HFFc6 (cell line): ENCODE data around the gene EVA1B. TPM values are rescaled to one million over a fixed set of nuclear protein-coding genes. Genes with fewer than 3 reads are reported as not detected.

Experiments used
- DNase-seq: peaks from one replicate; pipeline ENCODE4 v3.0.0-alpha.2; 2018
- H3K27ac Mint-ChIP-seq: 2 replicates; pipeline ENCODE4 v1.8.0; 2020; ENCODE audit warnings: mild to moderate bottlenecking, mixed read lengths
- H3K27me3 Mint-ChIP-seq: 2 replicates; pipeline ENCODE4 v1.8.0; 2021; ENCODE audit warnings: mild to moderate bottlenecking, moderate library complexity, mixed read lengths; ENCODE audit not compliant: insufficient read depth
- H3K36me3 Mint-ChIP-seq: 2 replicates; pipeline ENCODE4 v1.8.0; 2021; ENCODE audit warnings: low read depth, mixed read lengths
- H3K4me1 Mint-ChIP-seq: 2 replicates; pipeline ENCODE4 v1.8.0; 2020; ENCODE audit warnings: low read depth, mixed read lengths
- H3K4me3 Mint-ChIP-seq: 2 replicates; pipeline ENCODE4 v1.8.0; 2020; ENCODE audit warnings: mild to moderate bottlenecking, moderate library complexity, mixed read lengths
- H3K9me3 Mint-ChIP-seq: 2 replicates; pipeline ENCODE4 v1.8.0; 2020; ENCODE audit warnings: mild to moderate bottlenecking, mixed read lengths
- CTCF ChIP-seq: fragments of 200-600 bp; sonication (generic); IDR thresholded peaks from 2 replicates; pipeline ENCODE4 v1.5.0; 2021; ENCODE audit warnings: antibody characterized with exemption, mild to moderate bottlenecking
- total RNA-seq, 6 experiments: library from RNA; stranded (reverse); fragmentation: NEBNext Ultra II Directional; extraction: Animal tissue kit (Norgen Biotek cat#: 25700); gene quantifications; 2 replicates in 1 of 6; 3 replicates in 5 of 6; pipeline ENCODE4 v1.2.3, GENCODE V29; 2021

Gene EVA1B
- total RNA-seq, 6 experiments from 2014 or later: 152 to 206 (median 155) TPM

GRCh38 chr1:36351227-36351977 lies 28.0 kb upstream of the EVA1B start:
- Mint-ChIP-seq H3K4me3 (peak overlapping the region; percentile 83), H3K27ac (peak overlapping the region; percentile 99), H3K9me3 (no peaks in the 10 kb centered on the region), H3K27me3 (peaks cover 4% of the 10 kb centered on the region; the same call in 1 of the 2 replicates), H3K4me1 (peaks cover 66% of the 10 kb centered on the region), H3K36me3 (peaks cover 37% of the 10 kb centered on the region)
- peak; percentile 93 for DNase-seq
- TF ChIP-seq CTCF: peak; percentile 43; the same call in 1 of the 2 replicates

GRCh38 chr1:36350659-36351226 lies 27.3 kb upstream of the EVA1B start:
- H3K4me1 Mint-ChIP-seq: peaks cover 65% of the 10 kb centered on the region
- H3K36me3 Mint-ChIP-seq: peaks cover 37% of the 10 kb centered on the region
- peak overlapping the region; percentile 99 for H3K27ac Mint-ChIP-seq
- H3K4me3 Mint-ChIP-seq: peak overlapping the region; percentile 83
- H3K27me3 Mint-ChIP-seq: peaks cover 4% of the 10 kb centered on the region; the same call in 1 of the 2 replicates
- H3K9me3 Mint-ChIP-seq: no peaks in the 10 kb centered on the region
- TF ChIP-seq CTCF: no peak
- DNase-seq: peak; percentile 78

GRCh38 chr1:36349839-36350238 lies 26.4 kb upstream of the EVA1B start:
- H3K36me3 Mint-ChIP-seq: peaks cover 35% of the 10 kb centered on the region
- peaks cover 4% of the 10 kb centered on the region; the same call in 1 of the 2 replicates for H3K27me3 Mint-ChIP-seq
- DNase-seq: no peak
- no peak overlapping the region for H3K4me3 Mint-ChIP-seq
- peak overlapping the region; percentile 99 for H3K27ac Mint-ChIP-seq
- H3K9me3 Mint-ChIP-seq: no peaks in the 10 kb centered on the region
- peaks cover 66% of the 10 kb centered on the region for H3K4me1 Mint-ChIP-seq
- no peak for TF ChIP-seq CTCF

GRCh38 chr1:36349241-36349671 lies 25.8 kb upstream of the EVA1B start:
- no peaks in the 10 kb centered on the region for H3K9me3 Mint-ChIP-seq
- TF ChIP-seq CTCF: no peak
- H3K36me3 Mint-ChIP-seq: peaks cover 35% of the 10 kb centered on the region
- H3K27ac Mint-ChIP-seq: peak overlapping the region; percentile 99
- H3K27me3 Mint-ChIP-seq: peaks cover 4% of the 10 kb centered on the region; the same call in 1 of the 2 replicates
- no peak overlapping the region for H3K4me3 Mint-ChIP-seq
- DNase-seq: peak; percentile 37
- H3K4me1 Mint-ChIP-seq: peaks cover 67% of the 10 kb centered on the region

GRCh38 chr1:36346741-36347370 lies 23.4 kb upstream of the EVA1B start:
- Mint-ChIP-seq H3K9me3 (no peaks in the 10 kb centered on the region), H3K27ac (peak overlapping the region; percentile 21), H3K27me3 (peaks cover 4% of the 10 kb centered on the region; the same call in 1 of the 2 replicates), H3K4me1 (peaks cover 57% of the 10 kb centered on the region), H3K4me3 (no peak overlapping the region), H3K36me3 (peaks cover 25% of the 10 kb centered on the region)
- DNase-seq: no peak
- TF ChIP-seq CTCF: no peak
